H1 (cell line): ENCODE measurements around the gene TMED10. TPM values are rescaled to one million over a fixed set of nuclear protein-coding genes. Genes with fewer than 3 reads are reported as not detected.

Experiments used
- BACH1 ChIP-seq: IDR thresholded peaks from 2 replicates; pipeline ENCODE4 v1.6.1; 2012; ENCODE audit warnings: low read length, improper control_type of control experiment
- CBX8 ChIP-seq: fragments of 300-800, 300-1000 bp; sonication (generic); IDR thresholded peaks from 2 replicates; pipeline ENCODE4 v1.7.1; 2016; ENCODE audit warnings: low read depth, low read length, borderline replicate concordance
- CHD7 ChIP-seq: fragments of 300-600 bp; sonication (generic); IDR thresholded peaks from 2 replicates; pipeline ENCODE4 v1.7.1; 2012; ENCODE audit warnings: low read length, moderate library complexity, mild to moderate bottlenecking, inconsistent platforms; ENCODE audit not compliant: insufficient replicate concordance
- EGR1 ChIP-seq: IDR thresholded peaks from 2 replicates; pipeline ENCODE4 v1.6.1; 2011; ENCODE audit warnings: low read depth, low read length, borderline replicate concordance
- FOSL1 ChIP-seq: IDR thresholded peaks from 2 replicates; pipeline ENCODE4 v1.6.1; 2011; ENCODE audit warnings: mild to moderate bottlenecking, low read depth, low read length, moderate library complexity; ENCODE audit not compliant: insufficient read depth
- HDAC2 ChIP-seq, 2 experiments: fragments of 300-600 bp in 1 of 2; sonication (generic) in 1 of 2; IDR thresholded peaks; 2 replicates each; pipeline ENCODE4 v1.6.1; 2011 to 2012; ENCODE audit warnings: low read depth in 2 of 2, low read length in 2 of 2, mild to moderate bottlenecking in 2 of 2, moderate library complexity in 2 of 2, borderline replicate concordance in 1 of 2, inconsistent platforms in 1 of 2
- JUND ChIP-seq: IDR thresholded peaks from 2 replicates; pipeline ENCODE4 v1.6.1; 2011; ENCODE audit warnings: mild to moderate bottlenecking, improper control_type of control experiment, low read length
- PHF8 ChIP-seq: fragments of 200-600 bp; sonication (generic); conservative IDR thresholded peaks from 2 replicates; pipeline ENCODE4 v1.7.1; 2012; ENCODE audit warnings: low read depth, mild to moderate bottlenecking, inconsistent platforms, low read length, moderate library complexity
- RNF2 ChIP-seq: fragments of 200-900, 300-1000 bp; sonication (generic); IDR thresholded peaks from 2 replicates; pipeline ENCODE4 v1.7.1; 2016; ENCODE audit warnings: borderline replicate concordance, low read depth, mild to moderate bottlenecking, antibody characterized with exemption, low read length; ENCODE audit not compliant: poor library complexity, severe bottlenecking; ENCODE audit errors: missing control alignments
- SIRT6 ChIP-seq: IDR thresholded peaks from one replicate; pipeline ENCODE4 v1.7.1; 2012; ENCODE audit warnings: low read length, inconsistent platforms
- TAF7 ChIP-seq: optimal IDR thresholded peaks from 2 replicates; pipeline ENCODE3; 2011; ENCODE audit warnings: low read depth, mild to moderate bottlenecking, inconsistent platforms, low read length, moderate library complexity, borderline replicate concordance
- polyA plus RNA-seq, 7 experiments: library from polyadenylated mRNA; depleted of rRNA in 3 of 7; stranded (reverse) in 5 of 7; unstranded in 2 of 7; fragments of >200 nt in 5 of 7; fragments of 200-250 nt in 2 of 7; gene quantifications; 1 replicate in 5 of 7; 2 replicates in 1 of 7; 4 replicates in 1 of 7; pipeline versions ENCODE4 v1.2.1 to v1.2.3, GENCODE V29; 2011 to 2013; ENCODE audit warnings: missing spikeins in 2 of 7, mixed read lengths in 2 of 7
- total RNA-seq: library from RNA; stranded (reverse); fragmentation: NEBNext Ultra II Directional; extraction: Animal tissue kit (Norgen Biotek cat#: 25700); gene quantifications from 2 replicates; pipeline ENCODE4 v1.2.1, GENCODE V29; 2021

The TMED10 gene
- total and polyA plus RNA-seq, 2 of the 8 experiments (the other 6 are each of a cell fraction or from before 2014, with no cell fraction given), result 218 to 250 TPM

- no peak for TF ChIP-seq CHD7
- TF ChIP-seq HDAC2 (IDR thresholded peaks at IDR 0.05; ENCODE audit: borderline replicate concordance in 1 of 2, low read depth in 2 of 2, low read length in 2 of 2), result no peak
- TF ChIP-seq PHF8, result no peak
- no peak for TF ChIP-seq RNF2
- TF ChIP-seq FOSL1, result no peak
- no peak for TF ChIP-seq EGR1
- TF ChIP-seq SIRT6, result no peak
- TF ChIP-seq TAF7, result no peak
- no peak for TF ChIP-seq JUND
- no peak for TF ChIP-seq CBX8
- TF ChIP-seq BACH1, result no peak
Observed at GRCh38 chr14:75191100-75191499, 14.7 kb upstream of the TMED10 start (continued).
